Fibroblast of lung (primary cell): Measurements from ENCODE around the gene NIPAL4. TPM values are rescaled to one million over a fixed set of nuclear protein-coding genes. Genes with fewer than 3 reads are reported as not detected.

Experiments used
- DNase-seq, 2 donors: peaks; one replicate each; pipeline versions ENCODE4 v3.0.0 to v3.0.0-alpha.2; 2010; ENCODE audit warnings: low read depth in 2 of 2
- H2AFZ ChIP-seq: 2 replicates; pipeline ENCODE4 v1.5.1; 2012; ENCODE audit warnings: low read length, control low read depth, inconsistent platforms
- H3K27ac ChIP-seq: 2 replicates; pipeline ENCODE4 v1.5.1; 2011; ENCODE audit warnings: low read length, control low read depth; ENCODE audit not compliant: insufficient read depth
- H3K27me3 ChIP-seq: 2 replicates; pipeline ENCODE4 v1.5.1; 2011; ENCODE audit warnings: mild to moderate bottlenecking, low read length; ENCODE audit not compliant: control insufficient read depth, insufficient read depth
- H3K36me3 ChIP-seq: 2 replicates; pipeline ENCODE4 v1.5.1; 2011; ENCODE audit warnings: low read length; ENCODE audit not compliant: control insufficient read depth, insufficient read depth
- H3K4me1 ChIP-seq: 2 replicates; pipeline ENCODE4 v1.5.1; 2011; ENCODE audit warnings: low read length; ENCODE audit not compliant: control insufficient read depth, insufficient read depth; ENCODE audit errors: extremely low read depth
- H3K4me2 ChIP-seq: 2 replicates; pipeline ENCODE4 v1.5.1; 2011; ENCODE audit warnings: low read length, control low read depth; ENCODE audit not compliant: insufficient read depth; ENCODE audit errors: extremely low read depth
- H3K4me3 ChIP-seq, 4 experiments: fragments of 200-600 bp in 1 of 4; sonication (generic) in 1 of 4; replicated peaks in 1 of 4; 2 replicates each; pipeline ENCODE4 v1.5.1; 2011 to 2016; ENCODE audit warnings: low read length in 4 of 4, low read depth in 3 of 4, mild to moderate bottlenecking in 3 of 4, control low read depth in 2 of 4, inconsistent platforms in 1 of 4, mixed read lengths in 1 of 4; ENCODE audit not compliant: insufficient read depth in 1 of 4; ENCODE audit errors: control extremely low read depth in 1 of 4
- H3K79me2 ChIP-seq: 2 replicates; pipeline ENCODE4 v1.5.1; 2012; ENCODE audit warnings: mild to moderate bottlenecking, low read length, inconsistent platforms; ENCODE audit not compliant: control insufficient read depth, insufficient read depth
- H3K9ac ChIP-seq: 2 replicates; pipeline ENCODE4 v1.5.1; 2011; ENCODE audit warnings: mild to moderate bottlenecking, low read length, control low read depth; ENCODE audit not compliant: insufficient read depth
- H3K9me3 ChIP-seq: 2 replicates; pipeline ENCODE4 v1.5.1; 2012; ENCODE audit warnings: low read depth, low read length; ENCODE audit not compliant: control insufficient read depth, insufficient read depth
- H4K20me1 ChIP-seq: 2 replicates; pipeline ENCODE4 v1.5.1; 2011; ENCODE audit warnings: low read length; ENCODE audit not compliant: control insufficient read depth, insufficient read depth; ENCODE audit errors: extremely low read depth
- CTCF ChIP-seq, 2 donors: IDR thresholded peaks in 1 of 2; conservative IDR thresholded peaks in 1 of 2; 1 replicate in 1 of 2; 2 replicates in 1 of 2; pipeline ENCODE4 v1.5.1; 2011 to 2012; ENCODE audit warnings: low read length in 2 of 2, control low read depth in 1 of 2, inconsistent platforms in 1 of 2, low read depth in 1 of 2, mild to moderate bottlenecking in 1 of 2
- EZH2 ChIP-seq: IDR thresholded peaks from 2 replicates; pipeline ENCODE4 v1.5.1; 2012; ENCODE audit warnings: low read length, control low read depth, mild to moderate bottlenecking; ENCODE audit errors: missing control alignments
- polyA plus RNA-seq, 2 donors: library from polyadenylated mRNA; depleted of rRNA in 1 of 2; stranded (reverse) in 1 of 2; unstranded in 1 of 2; fragments of >200 nt; gene quantifications; 2 replicates each; pipeline ENCODE4 v1.2.1, GENCODE V29; 2011 to 2012; ENCODE audit warnings: missing spikeins in 1 of 2
- total RNA-seq: library from RNA; depleted of rRNA; stranded (reverse); fragments of >200 nt; gene quantifications from 2 replicates; pipeline ENCODE4 v1.2.1, GENCODE V29; 2014

Gene NIPAL4
- total and polyA plus RNA-seq, 2 donors (not counting 1 experiment from before 2014, with no cell fraction given), result 0.07 to 0.17 TPM

GRCh38 chr5:157521704-157522029, 61.7 kb downstream of the NIPAL4 start:
- H3K36me3 ChIP-seq, result no peaks in the 10 kb centered on the region
- no peak for TF ChIP-seq CTCF (conservative IDR thresholded peaks at IDR 0.05 in 1 of 2, IDR thresholded peaks at IDR 0.05 in 1 of 2; ENCODE audit: low read depth in 1 of 2, low read length in 2 of 2)
- TF ChIP-seq EZH2, result no peak
- no peak overlapping the region for H3K4me3 ChIP-seq
- H4K20me1 ChIP-seq, result no peaks in the 10 kb centered on the region
- H2AFZ ChIP-seq, result no peak overlapping the region
- H3K79me2 ChIP-seq, result no peaks in the 10 kb centered on the region
- no peak overlapping the region for H3K9ac ChIP-seq
- H3K9me3 ChIP-seq, result no peaks in the 10 kb centered on the region
- DNase-seq, result no peak
- H3K4me2 ChIP-seq, result no peak overlapping the region
- H3K4me1 ChIP-seq, result peaks cover 10% of the 10 kb centered on the region
- H3K27ac ChIP-seq, result no peak overlapping the region
- H3K27me3 ChIP-seq, result no peaks in the 10 kb centered on the region

- Histone ChIP-seq H3K36me3 (no peaks in the 10 kb centered on the region), H3K27me3 (no peaks in the 10 kb centered on the region), H2AFZ (no peak overlapping the region), H3K9me3 (no peaks in the 10 kb centered on the region), H4K20me1 (no peaks in the 10 kb centered on the region), H3K9ac (no peak overlapping the region), H3K4me3 (no peak overlapping the region), H3K4me2 (no peak overlapping the region), H3K27ac (no peak overlapping the region), H3K79me2 (no peaks in the 10 kb centered on the region), H3K4me1 (peaks cover 2% of the 10 kb centered on the region)
- TF ChIP-seq CTCF (conservative IDR thresholded peaks at IDR 0.05 in 1 of 2, IDR thresholded peaks at IDR 0.05 in 1 of 2; ENCODE audit: low read depth in 1 of 2, low read length in 2 of 2), result no peak
- TF ChIP-seq EZH2, result no peak
- DNase-seq, result peak in 1 of 2 donors; percentile 43
Observed at GRCh38 chr5:157523976-157524375, 64.0 kb downstream of the NIPAL4 start.

Other genes starting within 250 kb of the NIPAL4 start
- gene CYFIP2, start 194.1 kb upstream of the NIPAL4 start, total RNA-seq, result 16.4 and 27.6 TPM in 2 replicates
- 5.0 and 6.5 TPM in 2 replicates for gene CYFIP2, start 194.1 kb upstream of the NIPAL4 start, polyA plus RNA-seq
- gene ADAM19, start 115.6 kb downstream of the NIPAL4 start, total RNA-seq, result 13.0 and 17.7 TPM in 2 replicates
- gene ADAM19, start 115.6 kb downstream of the NIPAL4 start, polyA plus RNA-seq, result 19.3 and 65.2 TPM in 2 replicates
- gene SOX30, start 192.2 kb downstream of the NIPAL4 start, total RNA-seq, result under 0.01 TPM in 1 of 2 replicates, not detected in the other
- gene SOX30, start 192.2 kb downstream of the NIPAL4 start, polyA plus RNA-seq, result 0.02 and 0.05 TPM in 2 replicates
- gene C5orf52, start 211.3 kb downstream of the NIPAL4 start, total RNA-seq, result not detected in 2 replicates
- not detected in 2 replicates for gene C5orf52, start 211.3 kb downstream of the NIPAL4 start, polyA plus RNA-seq